ENCODE data around the gene TOMM34.

Gene TOMM34

DNA sequence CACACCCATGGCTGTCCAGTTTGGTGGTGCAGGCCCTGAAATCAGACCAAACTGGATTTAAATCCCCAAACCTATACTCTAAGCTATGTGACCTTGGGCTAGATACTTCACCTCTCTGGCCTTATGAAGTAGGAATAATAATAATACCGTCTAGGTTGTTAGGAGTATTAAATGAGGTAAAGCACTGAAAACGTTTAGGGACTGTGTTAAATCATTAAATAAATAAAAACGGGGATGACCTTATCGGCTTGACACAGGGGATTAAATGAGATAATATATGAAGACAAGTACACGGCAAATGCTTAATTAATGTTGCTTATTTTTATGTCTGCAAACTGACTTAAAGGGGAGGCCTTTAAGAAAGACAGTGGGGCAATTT is 5.4 kb upstream of the TOMM34 start:
- peak overlapping the region; percentile 67 to 96 (median 78) for H3K4me3 ChIP-seq
- H3K27ac ChIP-seq, result peak overlapping the region in 20 of 21 experiments; percentile 57 to 95 (median 86)

- H3K4me3 ChIP-seq, result no peak overlapping the region
- no peak overlapping the region for H3K27ac ChIP-seq
Observed at GRCh38 chr20:44963325-44964215, 3.4 kb upstream of the TOMM34 start.

- no peak overlapping the region for H3K27ac ChIP-seq
- no peak overlapping the region for H3K4me3 ChIP-seq
Observed at GRCh38 chr20:44962483-44962882, 2.3 kb upstream of the TOMM34 start.

GRCh38 chr20:44961870-44962267 is 1.7 kb upstream of the TOMM34 start:
- Histone ChIP-seq H3K27ac (no peak overlapping the region), H3K4me3 (no peak overlapping the region)

DNA sequence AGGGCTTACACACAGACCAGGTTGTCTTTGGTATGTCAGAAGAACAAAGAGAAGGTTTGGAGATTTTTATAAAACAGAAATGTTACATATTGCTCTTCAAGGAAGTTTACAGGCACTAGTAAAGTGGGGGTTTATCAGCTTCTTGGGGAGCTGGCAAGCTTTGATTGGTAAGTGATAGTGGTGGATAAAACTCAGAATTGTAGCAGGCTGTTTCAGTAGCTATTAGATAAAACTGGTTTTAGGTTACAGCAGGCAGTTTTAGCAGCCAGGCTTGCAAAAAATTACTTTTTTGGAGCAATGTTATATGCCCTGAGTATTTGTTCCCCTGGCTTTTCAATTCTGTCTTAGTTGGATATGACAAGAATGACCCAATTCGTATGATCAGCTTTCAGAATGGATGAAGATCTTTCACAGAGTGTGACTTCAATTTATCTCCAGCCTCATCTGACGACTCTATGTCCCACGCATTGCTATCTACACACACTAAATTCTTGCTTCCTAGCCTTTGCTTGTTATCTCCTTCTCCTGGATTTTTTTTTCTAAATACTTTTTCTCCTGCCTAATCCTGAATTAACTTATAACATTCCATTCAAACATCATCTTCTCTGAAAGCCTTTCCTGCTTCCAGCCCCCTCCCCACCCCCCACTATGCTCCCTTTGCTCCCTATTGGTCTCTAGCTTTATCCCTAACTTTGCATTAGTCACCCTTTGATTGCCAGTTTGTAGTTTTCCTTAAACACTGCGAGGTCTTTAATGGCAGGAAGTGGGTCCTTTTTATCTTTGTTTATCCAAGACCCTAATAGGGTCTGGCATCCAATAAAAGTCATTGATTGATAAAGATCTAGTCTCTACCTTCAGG is 1.0 kb upstream of the TOMM34 start:
- Histone ChIP-seq H3K27ac (peak overlapping the region in 1 of 21 experiments; percentile 91), H3K4me3 (no peak overlapping the region)

DNA sequence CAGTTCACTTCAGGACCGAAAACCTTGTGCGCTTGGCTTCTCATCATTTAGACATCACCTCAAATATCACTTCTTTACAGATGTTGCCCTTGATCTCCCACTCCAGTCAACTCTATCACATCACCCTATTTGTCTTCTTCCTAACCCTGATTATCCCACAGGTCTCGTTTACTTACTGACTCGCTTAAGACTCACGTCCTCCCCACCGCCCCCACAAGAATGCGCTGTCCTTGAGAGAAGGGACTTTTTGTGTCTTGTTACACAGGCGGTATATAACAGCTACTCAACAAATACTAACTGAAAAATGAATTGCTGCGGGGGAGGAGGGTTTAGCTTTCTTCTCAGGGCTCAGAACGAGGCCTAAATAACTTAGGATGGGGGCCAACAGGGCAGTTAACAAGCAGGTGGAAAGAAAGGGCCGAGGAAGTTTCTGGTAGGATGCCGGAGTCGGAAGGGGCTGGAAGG is 527 bp downstream of the TOMM34 start:
- H3K4me3 ChIP-seq, result peak overlapping the region; percentile 72 to 93 (median 86)
- peak overlapping the region; percentile 51 to 92 (median 86) for H3K27ac ChIP-seq

DNA sequence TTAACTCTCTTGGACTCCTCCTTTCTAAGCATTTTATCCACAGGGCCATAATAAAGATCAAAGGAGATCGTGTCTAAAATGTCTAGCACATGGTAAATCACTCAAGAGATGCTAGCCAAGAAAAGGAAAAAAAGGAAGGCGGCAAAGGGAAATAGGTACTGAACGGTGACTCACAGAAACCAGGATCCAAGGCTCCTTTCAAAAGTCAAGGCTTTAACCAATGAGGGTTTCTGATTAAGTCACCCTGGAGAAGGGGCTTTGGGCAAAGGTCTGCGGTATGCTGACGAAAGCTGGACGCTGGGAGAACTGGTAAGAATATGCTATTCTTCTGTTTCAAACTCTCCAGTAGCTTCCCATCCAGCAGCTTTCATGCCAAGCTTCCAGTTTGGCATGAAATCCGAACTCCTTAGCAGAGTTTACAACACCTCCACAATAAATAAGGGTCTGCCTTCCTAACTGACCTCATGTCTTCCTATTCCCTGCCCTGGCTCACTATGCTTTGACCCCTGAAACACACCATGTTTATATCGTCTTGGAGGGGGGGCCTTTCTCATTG is 1.0 kb downstream of the TOMM34 start:
- H3K4me3 ChIP-seq, result peak overlapping the region; percentile 72 to 93 (median 86)
- H3K27ac ChIP-seq, result peak overlapping the region in 15 of 21 experiments; percentile 32 to 92 (median 87)

GRCh38 chr20:44958276-44958675 is 1.9 kb downstream of the TOMM34 start:
- H3K27ac ChIP-seq, result no peak overlapping the region
- no peak overlapping the region for H3K4me3 ChIP-seq

DNA sequence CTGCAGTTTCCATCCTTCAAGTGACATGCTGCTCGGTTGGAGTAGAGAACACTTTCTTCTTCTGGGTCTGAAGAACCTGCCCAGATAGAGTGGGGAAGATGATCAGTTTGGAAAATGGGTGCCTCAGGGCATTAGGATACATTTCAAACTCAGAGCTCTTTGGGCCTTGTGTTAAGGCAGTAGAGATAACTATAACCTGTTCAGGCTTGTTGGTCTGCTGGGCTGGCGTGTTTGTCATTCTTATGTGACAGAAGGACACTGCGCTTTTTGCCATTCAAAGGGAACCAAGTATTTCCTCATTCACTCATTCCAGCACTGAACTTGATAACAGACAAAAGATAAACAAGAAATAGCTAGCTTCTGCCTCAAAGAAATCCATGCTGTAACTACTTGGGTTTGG is 3.8 kb downstream of the TOMM34 start:
- no peak overlapping the region for H3K27ac ChIP-seq
- no peak overlapping the region for H3K4me3 ChIP-seq

- H3K4me3 ChIP-seq, result no peak overlapping the region
- H3K27ac ChIP-seq, result no peak overlapping the region
Observed at GRCh38 chr20:44955270-44955669, 4.9 kb downstream of the TOMM34 start.

- Histone ChIP-seq H3K27ac (no peak overlapping the region), H3K4me3 (no peak overlapping the region)
Observed at GRCh38 chr20:44954211-44954610, 6.0 kb downstream of the TOMM34 start.

GRCh38 chr20:44952731-44953130 is 7.5 kb downstream of the TOMM34 start:
- Histone ChIP-seq H3K4me3 (no peak overlapping the region), H3K27ac (no peak overlapping the region)

- Histone ChIP-seq H3K4me3 (no peak overlapping the region), H3K27ac (no peak overlapping the region)
Observed at GRCh38 chr20:44950368-44950767, 9.8 kb downstream of the TOMM34 start.

DNA sequence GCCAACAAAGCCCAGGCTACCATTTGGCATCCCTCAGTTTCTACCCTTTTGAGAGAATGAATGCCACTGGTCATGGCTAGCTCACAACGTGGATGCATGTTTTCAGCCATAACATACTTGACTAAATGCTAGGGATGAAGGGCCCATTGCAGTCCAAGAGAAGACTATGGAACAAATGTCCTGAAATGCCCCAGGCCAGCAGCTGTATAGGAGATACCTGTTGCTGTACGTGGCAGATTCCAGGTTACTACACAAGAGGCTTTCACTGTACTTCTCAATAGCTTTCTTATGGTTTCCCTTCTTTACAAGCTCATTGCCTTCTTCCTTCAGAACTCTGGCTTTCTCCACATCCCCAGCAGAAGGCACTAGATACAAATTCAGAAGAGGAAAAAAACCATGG is 11.7 kb downstream of the TOMM34 start:
- Histone ChIP-seq H3K27ac (no peak overlapping the region), H3K4me3 (no peak overlapping the region)

GRCh38 chr20:44948107-44948506 is 12.1 kb downstream of the TOMM34 start:
- no peak overlapping the region for H3K27ac ChIP-seq
- H3K4me3 ChIP-seq, result no peak overlapping the region

GRCh38 chr20:44946271-44946852 is 13.8 kb downstream of the TOMM34 start:
- Histone ChIP-seq H3K27ac (no peak overlapping the region), H3K4me3 (no peak overlapping the region)

GRCh38 chr20:44945261-44945660 is 14.9 kb downstream of the TOMM34 start:
- H3K27ac ChIP-seq, result no peak overlapping the region
- H3K4me3 ChIP-seq, result no peak overlapping the region

- Histone ChIP-seq H3K27ac (no peak overlapping the region), H3K4me3 (no peak overlapping the region)
Observed at GRCh38 chr20:44943828-44944227, 16.4 kb downstream of the TOMM34 start.

- no peak overlapping the region for H3K4me3 ChIP-seq
- H3K27ac ChIP-seq, result no peak overlapping the region
Observed at GRCh38 chr20:44942264-44942973, 17.8 kb downstream of the TOMM34 start.

Data from skin epidermis (tissue), 12 donors.